COR-L47 (cell line): ENCODE data around the gene ACTR10.
A peak's percentile ranks its signal among the peaks of the same experiment; 100 is the strongest.

Experiments
- DNase-seq: peaks from one replicate; lab custom pipeline; 2025; lab: John Stamatoyannopoulos, UW

Gene ACTR10

GRCh38 chr14:58199726-58200479 is at the start of gene ACTR10:
Gene ACTR10, plus strand, starts transcription at chr14:58200149. Its CDS starts 69 bp downstream, at chr14:58200218.
- DNase-seq = peak; percentile 84

- DNase-seq = no peak
These were observed 49.6 kb upstream of the ACTR10 start for GRCh38 chr14:58150243-58150805.

GRCh38 chr14:58151133-58152013 is 48.6 kb upstream of the ACTR10 start:
- no peak for DNase-seq

GRCh38 chr14:58152014-58152857 is 47.7 kb upstream of the ACTR10 start, which contains the start of gene ARMH4:
Gene ARMH4, minus strand, starts transcription at chr14:58152213. Its CDS starts 12,855 bp downstream, at chr14:58139358.
- peak; percentile 89 for DNase-seq

- DNase-seq = no peak
These were observed 39.4 kb upstream of the ACTR10 start for GRCh38 chr14:58160561-58160960.

GRCh38 chr14:58166005-58166983 is 33.7 kb upstream of the ACTR10 start:
- peak; percentile 63 for DNase-seq

GRCh38 chr14:58167057-58167456 is 32.9 kb upstream of the ACTR10 start:
- no peak for DNase-seq

- no peak for DNase-seq
These were observed 32.1 kb upstream of the ACTR10 start for GRCh38 chr14:58167891-58168290.

GRCh38 chr14:58171090-58171489 is 28.9 kb upstream of the ACTR10 start:
- peak; percentile 80 for DNase-seq

GRCh38 chr14:58177125-58177524 is 22.8 kb upstream of the ACTR10 start:
- no peak for DNase-seq

- no peak for DNase-seq
These were observed 10.8 kb upstream of the ACTR10 start for GRCh38 chr14:58189176-58189575.

GRCh38 chr14:58191763-58192601 is 8.0 kb upstream of the ACTR10 start:
- no peak for DNase-seq

GRCh38 chr14:58193542-58193941 is 6.4 kb upstream of the ACTR10 start:
- DNase-seq = no peak

- no peak for DNase-seq
These were observed 3.8 kb upstream of the ACTR10 start for GRCh38 chr14:58196198-58196597.

- DNase-seq = no peak
These were observed 1.9 kb upstream of the ACTR10 start for GRCh38 chr14:58198086-58198485.

GRCh38 chr14:58200480-58200841 is 512 bp downstream of the ACTR10 start:
- DNase-seq = no peak

GRCh38 chr14:58200846-58201245 is 897 bp downstream of the ACTR10 start:
- no peak for DNase-seq

- no peak for DNase-seq
These were observed 13.2 kb downstream of the ACTR10 start for GRCh38 chr14:58213176-58213575.

GRCh38 chr14:58215191-58215914 is 15.4 kb downstream of the ACTR10 start:
- DNase-seq = no peak
